Germinal center (tissue), 1 donor: Measurements from ENCODE around the gene C4orf50.

ENCODE experiments used
- DNase-seq: peaks from one replicate; pipeline ENCODE4 v3.0.0; 2012; ENCODE audit warnings: mixed read lengths, low spot score

The C4orf50 gene

DNA sequence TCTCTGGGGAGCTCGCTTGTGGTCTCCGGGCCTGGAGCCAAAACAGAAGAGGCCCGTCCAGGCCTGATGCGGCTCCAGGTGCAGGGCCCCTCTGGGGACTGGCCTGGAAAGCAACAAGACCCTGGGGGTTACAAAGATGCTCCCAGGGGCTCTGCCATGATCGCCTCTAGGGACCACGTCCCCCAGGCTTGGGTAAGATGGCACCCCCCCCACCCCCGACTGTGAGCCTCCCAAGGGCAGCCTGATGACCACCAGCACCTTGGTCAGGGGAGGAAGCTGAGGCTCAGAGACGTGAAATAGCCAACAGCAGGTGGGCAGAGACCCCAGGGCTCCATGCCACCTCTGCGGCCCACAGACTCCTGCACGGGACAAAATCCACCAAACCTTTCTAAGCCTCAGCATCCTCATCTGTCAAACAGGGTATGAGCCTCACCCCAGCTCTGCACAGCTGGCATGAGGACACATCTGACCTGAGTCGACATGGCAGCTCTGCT lies 25.4 kb downstream of the C4orf50 start:
- no peak for DNase-seq

- DNase-seq = no peak
Observed at GRCh38 chr4:5992171-5992827, 25.9 kb downstream of the C4orf50 start.

GRCh38 chr4:5991405-5991804 lies 26.8 kb downstream of the C4orf50 start:
- DNase-seq = no peak

GRCh38 chr4:5990446-5991160 lies 27.6 kb downstream of the C4orf50 start:
- DNase-seq = no peak

DNA sequence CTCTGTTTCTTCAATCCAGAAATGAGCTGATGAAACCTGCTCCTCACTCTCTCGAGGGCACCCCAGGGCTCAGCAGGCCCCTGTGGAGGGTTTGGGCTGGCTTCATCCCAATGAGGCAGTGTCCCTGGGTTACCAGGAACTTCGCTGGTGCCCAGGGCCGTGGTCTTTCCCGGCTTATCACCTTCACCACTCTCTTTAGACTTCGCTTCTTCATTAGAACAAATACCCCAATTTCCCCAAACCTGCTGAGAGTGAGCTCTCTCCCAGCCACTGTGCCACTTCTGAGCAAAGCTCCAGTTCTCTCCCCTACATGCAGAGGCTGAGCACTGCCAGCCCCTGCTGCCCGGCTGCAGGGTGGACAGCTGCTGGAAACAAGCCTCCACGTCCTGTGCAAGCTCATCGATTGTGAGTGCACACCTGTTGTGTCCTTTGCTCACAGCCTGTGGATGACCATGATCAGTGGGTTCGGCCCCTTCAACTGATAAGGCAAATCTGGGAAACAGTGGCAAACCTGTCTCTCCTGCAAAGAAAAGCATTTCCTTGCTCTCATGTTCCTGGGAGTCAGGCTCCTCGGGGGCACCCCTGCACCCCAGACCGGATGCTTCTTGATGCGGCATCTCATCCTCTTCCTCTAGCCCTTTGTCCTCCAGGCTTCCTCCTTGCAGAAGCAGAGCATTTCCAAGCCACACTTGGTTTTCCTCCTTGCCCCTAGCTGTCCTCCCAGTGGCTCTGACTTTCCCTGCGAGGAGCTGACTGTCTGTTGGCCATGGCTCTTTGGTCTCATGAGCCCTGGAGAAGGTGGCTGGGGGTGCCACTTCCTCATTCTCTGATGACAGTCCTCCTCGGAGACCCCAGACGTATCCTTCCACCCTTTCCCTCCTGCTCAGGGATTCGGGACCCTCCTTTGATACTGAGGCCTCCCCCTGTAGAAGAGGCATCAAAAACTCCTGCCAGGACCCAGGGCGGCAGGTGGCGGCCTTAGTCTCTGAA lies 28.7 kb downstream of the C4orf50 start:
- DNase-seq = no peak

- DNase-seq = no peak
Observed at GRCh38 chr4:5988086-5988845, 30.0 kb downstream of the C4orf50 start.

DNA sequence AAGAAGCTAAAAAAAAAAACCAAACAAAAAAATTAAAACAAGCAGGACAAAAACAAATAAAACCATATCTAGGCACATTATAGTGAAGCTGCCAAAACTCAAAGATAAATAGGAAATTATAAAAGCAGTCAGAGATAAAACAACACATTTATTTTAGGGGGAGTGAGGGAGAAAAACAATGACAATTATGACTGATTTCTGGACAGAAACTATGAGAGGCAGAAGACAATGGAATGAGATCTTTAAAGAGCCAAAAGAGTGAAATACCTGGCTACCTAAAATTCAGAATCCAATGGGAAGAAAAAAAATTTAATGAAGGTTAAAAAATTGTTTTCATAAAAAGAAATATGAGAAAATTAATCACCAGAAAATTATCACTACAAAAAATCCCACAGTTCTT lies 33.4 kb downstream of the C4orf50 start:
- no peak for DNase-seq

DNA sequence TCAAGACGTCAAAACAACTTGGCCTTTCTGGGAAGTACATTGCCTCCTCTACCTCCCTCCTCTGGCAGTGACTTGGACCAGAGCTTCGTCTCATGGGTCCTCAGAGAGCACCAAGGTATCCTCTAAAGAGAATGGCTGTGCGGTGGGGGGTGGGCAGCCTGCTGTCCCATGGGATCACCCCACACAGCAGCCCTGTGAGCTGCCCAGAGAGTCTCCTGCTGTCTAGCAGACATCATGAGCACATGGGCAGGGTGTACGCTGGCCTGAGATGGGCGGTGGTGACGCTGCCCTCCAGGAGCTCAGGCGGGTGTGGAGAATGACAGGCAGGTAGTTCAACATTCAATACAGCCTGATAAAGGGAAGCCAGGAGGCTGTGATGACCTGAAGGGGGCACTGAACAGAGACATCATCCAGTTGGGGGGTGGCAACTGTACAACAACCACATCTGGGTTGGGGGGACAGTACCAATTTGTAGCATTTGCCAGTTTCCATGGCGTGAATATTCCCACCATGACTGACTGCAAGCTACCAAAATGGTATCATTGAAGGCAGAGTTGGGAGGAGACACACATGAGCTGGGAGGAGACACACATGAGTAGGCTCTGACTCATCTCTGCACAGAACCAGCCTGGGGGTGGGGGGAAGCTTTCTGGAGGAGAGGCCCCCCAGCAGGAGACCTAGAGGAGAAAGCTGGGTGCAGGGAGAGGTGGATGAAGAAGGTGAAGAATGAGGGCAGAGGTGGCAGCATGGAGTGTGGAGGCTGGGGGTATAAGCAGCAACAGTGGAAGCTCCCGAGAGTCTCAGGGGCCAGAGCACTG lies 35.9 kb downstream of the C4orf50 start:
- no peak for DNase-seq

- no peak for DNase-seq
Observed at GRCh38 chr4:5980436-5981155, 37.6 kb downstream of the C4orf50 start.

DNA sequence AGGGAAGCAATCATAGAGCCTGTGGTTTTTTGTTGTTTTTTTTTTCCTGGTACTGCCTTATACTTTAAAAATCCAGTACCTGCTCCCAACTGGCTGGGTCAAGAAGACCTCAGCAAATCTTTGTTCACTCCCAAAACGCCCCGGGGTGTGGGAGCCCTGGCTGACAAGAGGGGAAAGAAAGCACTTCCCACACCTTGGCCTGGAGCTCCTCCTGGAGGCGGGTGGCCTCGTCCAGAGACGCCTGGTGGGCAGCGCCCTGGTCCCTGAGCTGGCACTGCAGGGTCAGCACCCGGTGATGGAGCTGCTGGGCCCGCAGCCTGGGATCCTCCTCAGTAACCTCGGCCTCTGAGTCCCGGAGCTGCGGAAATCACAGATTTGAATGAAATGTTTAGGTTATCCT lies 38.2 kb downstream of the C4orf50 start:
- DNase-seq = no peak

- no peak for DNase-seq
Observed at GRCh38 chr4:5976921-5977320, 41.3 kb downstream of the C4orf50 start.

GRCh38 chr4:5976431-5976830 lies 41.8 kb downstream of the C4orf50 start:
- no peak for DNase-seq

GRCh38 chr4:5974321-5974720 lies 43.9 kb downstream of the C4orf50 start:
- no peak for DNase-seq

DNA sequence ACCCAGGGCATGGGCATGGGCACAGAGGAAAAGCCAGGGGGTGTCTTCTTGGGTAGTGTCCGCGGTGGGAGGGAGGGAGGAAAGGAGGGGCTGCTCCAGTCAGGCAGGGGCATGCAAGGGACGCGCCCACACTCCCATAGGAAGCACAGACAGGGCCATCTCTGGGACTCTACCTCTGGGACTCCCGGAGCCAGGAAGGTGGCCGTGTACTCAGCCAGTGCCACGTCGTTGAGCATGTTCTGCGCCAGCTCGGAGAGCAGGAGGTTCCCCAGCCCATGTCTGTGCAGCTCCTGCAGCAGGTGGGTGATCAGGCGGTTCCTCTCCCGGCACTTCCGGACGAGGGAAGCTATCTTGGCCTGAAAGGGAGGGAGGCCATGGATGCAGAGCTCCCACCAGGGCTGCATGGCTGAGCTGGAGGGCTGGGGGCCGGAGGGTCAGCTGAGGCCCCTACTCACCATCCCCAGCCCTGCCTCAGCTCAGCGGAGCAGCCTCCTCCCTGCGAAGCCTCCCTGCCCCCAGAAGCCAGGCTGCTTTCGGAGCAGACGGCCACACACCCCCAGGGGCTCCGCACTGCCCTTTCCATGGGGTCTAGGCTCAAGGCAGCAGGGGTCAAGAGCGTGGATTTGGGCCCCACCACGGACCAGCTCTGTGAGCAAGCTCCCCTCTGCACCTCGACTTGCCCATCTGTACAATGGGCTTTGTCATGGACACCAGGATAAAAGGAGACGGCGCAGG lies 44.6 kb downstream of the C4orf50 start:
- no peak for DNase-seq

GRCh38 chr4:5973033-5973432 lies 45.2 kb downstream of the C4orf50 start:
- no peak for DNase-seq

DNA sequence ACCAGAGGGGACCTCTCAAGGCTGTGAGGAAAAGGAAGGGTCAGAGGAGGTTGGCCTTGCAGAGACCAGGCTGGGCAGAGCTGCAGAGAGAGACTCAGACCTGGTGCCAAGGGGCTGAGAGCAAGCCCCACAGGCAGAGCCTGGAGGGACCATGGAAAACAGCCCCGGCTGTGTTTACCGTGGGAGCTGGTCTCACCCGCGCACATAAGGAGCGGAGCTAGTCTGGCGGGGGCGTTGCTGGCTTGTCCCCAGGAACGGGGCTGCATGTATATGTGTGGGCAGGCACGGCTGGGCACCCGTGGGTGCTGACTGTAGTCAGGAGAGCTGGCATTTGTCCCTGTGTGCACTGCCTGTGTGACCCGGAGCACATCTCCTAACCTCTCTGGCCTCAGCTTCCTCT lies 45.7 kb downstream of the C4orf50 start:
- DNase-seq = no peak

- no peak for DNase-seq
Observed at GRCh38 chr4:5971078-5971450, 47.2 kb downstream of the C4orf50 start.

DNA sequence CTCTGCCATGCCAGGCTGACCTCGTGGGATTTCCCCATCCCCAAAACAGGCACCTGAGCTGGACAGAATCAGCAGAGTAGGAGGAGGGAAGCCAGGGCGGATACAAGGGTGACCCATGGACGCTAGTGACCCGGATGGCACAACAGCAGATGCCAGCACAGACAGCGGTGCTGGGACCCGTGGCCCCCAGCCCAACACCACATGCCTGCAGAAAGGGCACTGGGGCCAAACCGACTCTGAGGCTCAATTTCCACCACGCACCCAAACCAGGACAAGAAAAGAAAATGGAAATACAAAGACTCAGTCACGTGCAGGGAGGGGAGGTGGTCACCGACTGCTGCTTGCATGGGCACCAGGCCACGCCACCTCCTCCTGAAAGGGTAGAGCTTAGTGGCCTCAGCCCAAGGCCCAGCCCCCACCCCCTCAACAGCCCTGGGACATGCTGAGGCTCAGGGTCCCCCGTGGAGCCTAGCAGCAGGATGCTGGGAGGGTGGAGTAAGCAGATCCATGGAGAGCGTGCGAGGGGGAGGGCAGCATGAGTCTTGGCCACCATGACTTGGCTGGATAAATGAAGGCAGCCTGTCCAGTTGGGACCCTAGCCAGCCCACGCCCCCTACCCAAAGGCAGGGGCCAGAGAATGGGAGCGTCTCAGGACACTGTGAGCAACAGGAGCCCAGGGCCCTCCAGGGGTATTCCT lies 47.7 kb downstream of the C4orf50 start:
- DNase-seq = no peak

- no peak for DNase-seq
Observed at GRCh38 chr4:5969777-5970176, 48.5 kb downstream of the C4orf50 start.
